ENCODE results near the gene SPRED1. TPM values are rescaled to one million over a fixed set of nuclear protein-coding genes. Genes with fewer than 3 reads are reported as not detected.

SPRED1 gene
- total and polyA plus RNA-seq, 2 donors from 2014 or later: 4.6 to 36.2 TPM

- intact Hi-C loops (cut with DNase I): no loop called here
- no peak overlapping the region for H3K4me3 ChIP-seq (ENCODE audit: low read length in 3 of 3)
- FAIRE-seq: no peak
Measured at GRCh38 chr15:38308797-38309196, 56.2 kb downstream of the SPRED1 start.

GRCh38 chr15:38312190-38312589 lies 59.6 kb downstream of the SPRED1 start:
- FAIRE-seq (no peak), DNase-seq (no peak)
- no peak overlapping the region for H3K9ac ChIP-seq (ENCODE audit: low read length in 3 of 3)
- intact Hi-C loops (cut with DNase I): no loop called here
- no peak overlapping the region for H3K27ac ChIP-seq (ENCODE audit: low read depth in 2 of 2, low read length in 2 of 2)
- H3K36me3 ChIP-seq (ENCODE audit: control insufficient read depth in 2 of 3, insufficient read depth in 3 of 3, low read length in 3 of 3): no peaks in the 10 kb centered on the region
- no peaks in the 10 kb centered on the region for H3K9me3 ChIP-seq (ENCODE audit: control insufficient read depth in 2 of 3, insufficient read depth in 1 of 3, low read length in 3 of 3)
- no peaks in the 10 kb centered on the region for H3K4me1 ChIP-seq (ENCODE audit: control insufficient read depth in 2 of 3, insufficient read depth in 2 of 3, low read depth in 1 of 3, low read length in 3 of 3)
- H3K27me3 ChIP-seq (ENCODE audit: control insufficient read depth, insufficient read depth, low read length): no peaks in the 10 kb centered on the region
- no peak overlapping the region for H3K4me3 ChIP-seq (ENCODE audit: low read length in 3 of 3)
- TF ChIP-seq CTCF (IDR thresholded peaks at IDR 0.05; ENCODE audit: borderline replicate concordance, extremely low read depth, insufficient read depth): no peak

More at GRCh38 chr15:38308797-38309196, 56.2 kb downstream of the SPRED1 start:
- DNase-seq: no peak
- no peak for TF ChIP-seq CTCF (IDR thresholded peaks at IDR 0.05; ENCODE audit: borderline replicate concordance, extremely low read depth, insufficient read depth)
- Histone ChIP-seq H3K36me3 (ENCODE audit: control insufficient read depth in 2 of 3, insufficient read depth in 3 of 3, low read length in 3 of 3) (no peaks in the 10 kb centered on the region), H3K9me3 (ENCODE audit: control insufficient read depth in 2 of 3, insufficient read depth in 1 of 3, low read length in 3 of 3) (no peaks in the 10 kb centered on the region), H3K27me3 (ENCODE audit: control insufficient read depth, insufficient read depth, low read length) (no peaks in the 10 kb centered on the region), H3K4me1 (ENCODE audit: control insufficient read depth in 2 of 3, insufficient read depth in 2 of 3, low read depth in 1 of 3, low read length in 3 of 3) (no peaks in the 10 kb centered on the region), H3K27ac (ENCODE audit: low read depth in 2 of 2, low read length in 2 of 2) (no peak overlapping the region), H3K9ac (ENCODE audit: low read length in 3 of 3) (no peak overlapping the region)

- TF ChIP-seq CTCF (IDR thresholded peaks at IDR 0.05; ENCODE audit: borderline replicate concordance, extremely low read depth, insufficient read depth): no peak
- intact Hi-C loops (cut with DNase I): no loop called here
- H3K4me3 ChIP-seq (ENCODE audit: low read length in 3 of 3): no peak overlapping the region
- H3K9ac ChIP-seq (ENCODE audit: low read length in 3 of 3): no peak overlapping the region
- no peaks in the 10 kb centered on the region for H3K27me3 ChIP-seq (ENCODE audit: control insufficient read depth, insufficient read depth, low read length)
- H3K36me3 ChIP-seq (ENCODE audit: control insufficient read depth in 2 of 3, insufficient read depth in 3 of 3, low read length in 3 of 3): no peaks in the 10 kb centered on the region
- FAIRE-seq (no peak), DNase-seq (no peak)
- H3K4me1 ChIP-seq (ENCODE audit: control insufficient read depth in 2 of 3, insufficient read depth in 2 of 3, low read depth in 1 of 3, low read length in 3 of 3): no peaks in the 10 kb centered on the region
- no peaks in the 10 kb centered on the region for H3K9me3 ChIP-seq (ENCODE audit: control insufficient read depth in 2 of 3, insufficient read depth in 1 of 3, low read length in 3 of 3)
- H3K27ac ChIP-seq (ENCODE audit: low read depth in 2 of 2, low read length in 2 of 2): no peak overlapping the region
Measured at GRCh38 chr15:38316311-38316710, 63.7 kb downstream of the SPRED1 start.

- TF ChIP-seq CTCF (IDR thresholded peaks at IDR 0.05; ENCODE audit: borderline replicate concordance, extremely low read depth, insufficient read depth): no peak
- no peak overlapping the region for H3K9ac ChIP-seq (ENCODE audit: low read length in 3 of 3)
- FAIRE-seq: no peak
- no peak overlapping the region for H3K27ac ChIP-seq (ENCODE audit: low read depth in 2 of 2, low read length in 2 of 2)
- no peaks in the 10 kb centered on the region for H3K36me3 ChIP-seq (ENCODE audit: control insufficient read depth in 2 of 3, insufficient read depth in 3 of 3, low read length in 3 of 3)
- H3K4me1 ChIP-seq (ENCODE audit: control insufficient read depth in 2 of 3, insufficient read depth in 2 of 3, low read depth in 1 of 3, low read length in 3 of 3): no peaks in the 10 kb centered on the region
- no peaks in the 10 kb centered on the region for H3K9me3 ChIP-seq (ENCODE audit: control insufficient read depth in 2 of 3, insufficient read depth in 1 of 3, low read length in 3 of 3)
- H3K4me3 ChIP-seq (ENCODE audit: low read length in 3 of 3): no peak overlapping the region
- intact Hi-C loops (cut with DNase I): no loop called here
- no peaks in the 10 kb centered on the region for H3K27me3 ChIP-seq (ENCODE audit: control insufficient read depth, insufficient read depth, low read length)
- DNase-seq: no peak
Measured at GRCh38 chr15:38320181-38320580, 67.5 kb downstream of the SPRED1 start.

Data from kidney (tissue), 14 donors.